Measurements from ENCODE around the gene CALB2. TPM values are rescaled to one million over a fixed set of nuclear protein-coding genes. Genes with fewer than 3 reads are reported as not detected.

The CALB2 gene
- total RNA-seq, 5 donors from 2014 or later (not counting 1 experiment from before 2014, with no cell fraction given): not detected

GRCh38 chr16:71412270-71413160 is 54.0 kb downstream of the CALB2 start:
- Histone ChIP-seq H3K27me3 (replicated peaks in 1 of 2; ENCODE audit: control insufficient read depth in 2 of 2, extremely low read depth in 1 of 2, insufficient read depth in 2 of 2, low read length in 1 of 2) (peaks cover 0 to 46% of the 10 kb centered on the region in 2 experiments), H3K9me3 (no peaks in the 10 kb centered on the region), H3K4me3 (ENCODE audit: control insufficient read depth in 1 of 2, extremely low read depth in 1 of 2, low read length in 1 of 2) (no peak overlapping the region), H3K27ac (ENCODE audit: low read length) (no peak overlapping the region), H3K36me3 (ENCODE audit: control insufficient read depth in 2 of 2, extremely low read depth in 1 of 2, insufficient read depth in 1 of 2, low read length in 1 of 2) (no peaks in the 10 kb centered on the region), H3K4me1 (ENCODE audit: control insufficient read depth in 1 of 2, extremely low read depth in 1 of 2, insufficient read depth in 2 of 2, low read length in 2 of 2) (peaks cover 0 to 8% of the 10 kb centered on the region in 2 experiments)
- no peak overlapping the region for H3K27ac Mint-ChIP-seq
- 5% methylated on average over 20 of the region's 24 CpGs for WGBS (ENCODE audit: insufficient coverage)
- peaks cover 39 to 47% of the 10 kb centered on the region in 2 donors for H3K27me3 Mint-ChIP-seq
- no peak overlapping the region for H3K4me3 Mint-ChIP-seq
- H3K36me3 Mint-ChIP-seq: no peaks in the 10 kb centered on the region
- DNase-seq (peak in 34 of 35 experiments; percentile 16 to 82 (median 53)), ATAC-seq (replicated peaks in 1 of 4) (peak; percentile 62 to 78 (median 69))
- no peaks in the 10 kb centered on the region for H3K9me3 Mint-ChIP-seq
- ChIA-PET CTCF (interaction anchor here (0.5 to 4.4 kb wide), 11 partner anchors 9 to 338 kb away, joined by 3 to 73 read pairs (median 5); no protein-coding TSS in a partner anchor), POLR2A (no interaction called here)
- H3K4me1 Mint-ChIP-seq: peaks cover 7 to 17% (median 10%) of the 10 kb centered on the region in 3 donors

- H3K27ac Mint-ChIP-seq: no peak overlapping the region
- Histone ChIP-seq H3K4me1 (ENCODE audit: control insufficient read depth in 1 of 2, extremely low read depth in 1 of 2, insufficient read depth in 2 of 2, low read length in 2 of 2) (peaks cover 0 to 8% of the 10 kb centered on the region in 2 experiments), H3K9me3 (no peaks in the 10 kb centered on the region), H3K27ac (ENCODE audit: low read length) (no peak overlapping the region), H3K36me3 (ENCODE audit: control insufficient read depth in 2 of 2, extremely low read depth in 1 of 2, insufficient read depth in 1 of 2, low read length in 1 of 2) (no peaks in the 10 kb centered on the region), H3K27me3 (replicated peaks in 1 of 2; ENCODE audit: control insufficient read depth in 2 of 2, extremely low read depth in 1 of 2, insufficient read depth in 2 of 2, low read length in 1 of 2) (peaks cover 2 to 50% of the 10 kb centered on the region in 2 experiments), H3K4me3 (ENCODE audit: control insufficient read depth in 1 of 2, extremely low read depth in 1 of 2, low read length in 1 of 2) (no peak overlapping the region)
- 90% methylated on average over 2 of the region's 4 CpGs for WGBS (ENCODE audit: insufficient coverage)
- ATAC-seq (replicated peaks in 1 of 4) (no peak), DNase-seq (no peak)
- POLR2A ChIA-PET: no interaction called here
- H3K4me3 Mint-ChIP-seq: no peak overlapping the region
- no peaks in the 10 kb centered on the region for H3K9me3 Mint-ChIP-seq
- peaks cover 34 to 55% of the 10 kb centered on the region in 2 donors for H3K27me3 Mint-ChIP-seq
- peaks cover 4 to 11% (median 6%) of the 10 kb centered on the region in 3 donors for H3K4me1 Mint-ChIP-seq
- no peaks in the 10 kb centered on the region for H3K36me3 Mint-ChIP-seq
- CTCF ChIA-PET: interaction anchor here (0.6 to 4.4 kb wide), 7 partner anchors 12 to 198 kb away, joined by 3 to 73 read pairs (median 15); no protein-coding TSS in a partner anchor
These were observed 54.8 kb downstream of the CALB2 start for GRCh38 chr16:71413341-71413740.

- ChIA-PET POLR2A (no interaction called here), CTCF (interaction anchor here (2.3 to 4.4 kb wide), 2 partner anchors 85 kb away, joined by 20 to 73 read pairs; no protein-coding TSS in a partner anchor)
- H3K4me3 ChIP-seq (ENCODE audit: control insufficient read depth in 1 of 2, extremely low read depth in 1 of 2, low read length in 1 of 2): no peak overlapping the region
- no peak overlapping the region for H3K27ac ChIP-seq (ENCODE audit: low read length)
- H3K4me3 Mint-ChIP-seq: no peak overlapping the region
- no peaks in the 10 kb centered on the region for H3K36me3 ChIP-seq (ENCODE audit: control insufficient read depth in 2 of 2, extremely low read depth in 1 of 2, insufficient read depth in 1 of 2, low read length in 1 of 2)
- WGBS (ENCODE audit: insufficient coverage): 89% methylated on average over 3 of the region's 5 CpGs
- H3K9me3 Mint-ChIP-seq: no peaks in the 10 kb centered on the region
- peaks cover 2 to 50% of the 10 kb centered on the region in 2 experiments for H3K27me3 ChIP-seq (replicated peaks in 1 of 2; ENCODE audit: control insufficient read depth in 2 of 2, extremely low read depth in 1 of 2, insufficient read depth in 2 of 2, low read length in 1 of 2)
- H3K27ac Mint-ChIP-seq: no peak overlapping the region
- no peak for ATAC-seq (replicated peaks in 1 of 4)
- H3K27me3 Mint-ChIP-seq: peaks cover 34 to 56% of the 10 kb centered on the region in 2 donors
- peaks cover 0 to 8% of the 10 kb centered on the region in 2 experiments for H3K4me1 ChIP-seq (ENCODE audit: control insufficient read depth in 1 of 2, extremely low read depth in 1 of 2, insufficient read depth in 2 of 2, low read length in 2 of 2)
- no peaks in the 10 kb centered on the region for H3K36me3 Mint-ChIP-seq
- no peaks in the 10 kb centered on the region for H3K9me3 ChIP-seq
- H3K4me1 Mint-ChIP-seq: peaks cover 4 to 10% (median 6%) of the 10 kb centered on the region in 3 donors
- no peak for DNase-seq
These were observed 55.5 kb downstream of the CALB2 start for GRCh38 chr16:71414038-71414437.

GRCh38 chr16:71421911-71422310 is 63.4 kb downstream of the CALB2 start:
- H3K4me1 ChIP-seq (ENCODE audit: control insufficient read depth in 1 of 2, extremely low read depth in 1 of 2, insufficient read depth in 2 of 2, low read length in 2 of 2): peaks cover 0 to 13% of the 10 kb centered on the region in 2 experiments
- Mint-ChIP-seq H3K36me3 (no peaks in the 10 kb centered on the region), H3K27me3 (peaks cover 40 to 56% of the 10 kb centered on the region in 2 donors), H3K4me3 (no peak overlapping the region), H3K9me3 (no peaks in the 10 kb centered on the region), H3K27ac (no peak overlapping the region), H3K4me1 (peaks cover 0 to 7% (median 2%) of the 10 kb centered on the region in 3 donors)
- ChIA-PET CTCF (no interaction called here), POLR2A (no interaction called here)
- peaks cover 4 to 57% of the 10 kb centered on the region in 2 experiments for H3K27me3 ChIP-seq (replicated peaks in 1 of 2; ENCODE audit: control insufficient read depth in 2 of 2, extremely low read depth in 1 of 2, insufficient read depth in 2 of 2, low read length in 1 of 2)
- no peaks in the 10 kb centered on the region for H3K36me3 ChIP-seq (ENCODE audit: control insufficient read depth in 2 of 2, extremely low read depth in 1 of 2, insufficient read depth in 1 of 2, low read length in 1 of 2)
- H3K9me3 ChIP-seq: no peaks in the 10 kb centered on the region
- no peak overlapping the region for H3K4me3 ChIP-seq (ENCODE audit: control insufficient read depth in 1 of 2, extremely low read depth in 1 of 2, low read length in 1 of 2)
- H3K27ac ChIP-seq (ENCODE audit: low read length): no peak overlapping the region
- DNase-seq (peak in 6 of 35 experiments; percentile 9 to 47 (median 16)), ATAC-seq (replicated peaks in 1 of 4) (no peak)
- no CpG with 5 or more reads among the region's 4 CpGs for WGBS (ENCODE audit: insufficient coverage)

- Histone ChIP-seq H3K4me1 (ENCODE audit: control insufficient read depth in 1 of 2, extremely low read depth in 1 of 2, insufficient read depth in 2 of 2, low read length in 2 of 2) (peaks cover 0 to 14% of the 10 kb centered on the region in 2 experiments), H3K27me3 (replicated peaks in 1 of 2; ENCODE audit: control insufficient read depth in 2 of 2, extremely low read depth in 1 of 2, insufficient read depth in 2 of 2, low read length in 1 of 2) (peaks cover 3 to 59% of the 10 kb centered on the region in 2 experiments), H3K4me3 (ENCODE audit: control insufficient read depth in 1 of 2, extremely low read depth in 1 of 2, low read length in 1 of 2) (no peak overlapping the region), H3K9me3 (no peaks in the 10 kb centered on the region), H3K36me3 (ENCODE audit: control insufficient read depth in 2 of 2, extremely low read depth in 1 of 2, insufficient read depth in 1 of 2, low read length in 1 of 2) (no peaks in the 10 kb centered on the region), H3K27ac (ENCODE audit: low read length) (no peak overlapping the region)
- Mint-ChIP-seq H3K4me3 (no peak overlapping the region), H3K4me1 (peaks cover 0 to 7% (median 5%) of the 10 kb centered on the region in 3 donors), H3K9me3 (no peaks in the 10 kb centered on the region), H3K27me3 (peaks cover 40 to 59% of the 10 kb centered on the region in 2 donors), H3K27ac (no peak overlapping the region), H3K36me3 (no peaks in the 10 kb centered on the region)
- ChIA-PET CTCF (interaction anchor here in 1 of 2 donors (0.6 to 0.7 kb wide), 2 partner anchors 70 to 554 kb away, joined by 4 to 8 read pairs; no protein-coding TSS in a partner anchor), POLR2A (interaction anchor here in 1 of 2 donors (0.6 kb wide), 1 partner anchor 1433 kb away, joined by 4 read pairs; no protein-coding TSS in a partner anchor)
- ATAC-seq (replicated peaks in 1 of 4) (no peak), DNase-seq (no peak)
- WGBS (ENCODE audit: insufficient coverage): 94% methylated on average over 2 of the region's 2 CpGs
These were observed 64.5 kb downstream of the CALB2 start for GRCh38 chr16:71423016-71423415.

- no peaks in the 10 kb centered on the region for H3K9me3 Mint-ChIP-seq
- H3K27ac Mint-ChIP-seq: no peak overlapping the region
- ATAC-seq (replicated peaks in 1 of 4) (no peak), DNase-seq (no peak)
- Histone ChIP-seq H3K4me1 (ENCODE audit: control insufficient read depth in 1 of 2, extremely low read depth in 1 of 2, insufficient read depth in 2 of 2, low read length in 2 of 2) (peaks cover 0 to 14% of the 10 kb centered on the region in 2 experiments), H3K4me3 (ENCODE audit: control insufficient read depth in 1 of 2, extremely low read depth in 1 of 2, low read length in 1 of 2) (no peak overlapping the region), H3K27me3 (replicated peaks in 1 of 2; ENCODE audit: control insufficient read depth in 2 of 2, extremely low read depth in 1 of 2, insufficient read depth in 2 of 2, low read length in 1 of 2) (peaks cover 2 to 57% of the 10 kb centered on the region in 2 experiments), H3K36me3 (ENCODE audit: control insufficient read depth in 2 of 2, extremely low read depth in 1 of 2, insufficient read depth in 1 of 2, low read length in 1 of 2) (no peaks in the 10 kb centered on the region), H3K27ac (ENCODE audit: low read length) (no peak overlapping the region), H3K9me3 (no peaks in the 10 kb centered on the region)
- WGBS (ENCODE audit: insufficient coverage): 68% methylated on average over 6 of the region's 7 CpGs
- POLR2A ChIA-PET: no interaction called here
- H3K4me3 Mint-ChIP-seq: no peak overlapping the region
- no peaks in the 10 kb centered on the region for H3K36me3 Mint-ChIP-seq
- peaks cover 0 to 7% (median 5%) of the 10 kb centered on the region in 3 donors for H3K4me1 Mint-ChIP-seq
- CTCF ChIA-PET: interaction anchor here in 1 of 2 donors (0.7 kb wide), 1 partner anchor 553 kb away, joined by 8 read pairs; no protein-coding TSS in a partner anchor
- peaks cover 36 to 57% of the 10 kb centered on the region in 2 donors for H3K27me3 Mint-ChIP-seq
These were observed 65.3 kb downstream of the CALB2 start for GRCh38 chr16:71423865-71424264.
